C4-2B (cell line): Measurements from ENCODE around the gene ARHGAP26.

ENCODE experiments used
- ZFX ChIP-seq: fragments of 450-650 bp; IDR thresholded peaks from 2 replicates; pipeline ENCODE4 v1.6.1; 2017
- TF ChIP-seq, protein P1 (sequence below): fragments of 450-650 bp; conservative IDR thresholded peaks from 2 replicates; pipeline ENCODE4 v1.5.1; 2017; ENCODE audit warnings: mild to moderate bottlenecking

DNA sequence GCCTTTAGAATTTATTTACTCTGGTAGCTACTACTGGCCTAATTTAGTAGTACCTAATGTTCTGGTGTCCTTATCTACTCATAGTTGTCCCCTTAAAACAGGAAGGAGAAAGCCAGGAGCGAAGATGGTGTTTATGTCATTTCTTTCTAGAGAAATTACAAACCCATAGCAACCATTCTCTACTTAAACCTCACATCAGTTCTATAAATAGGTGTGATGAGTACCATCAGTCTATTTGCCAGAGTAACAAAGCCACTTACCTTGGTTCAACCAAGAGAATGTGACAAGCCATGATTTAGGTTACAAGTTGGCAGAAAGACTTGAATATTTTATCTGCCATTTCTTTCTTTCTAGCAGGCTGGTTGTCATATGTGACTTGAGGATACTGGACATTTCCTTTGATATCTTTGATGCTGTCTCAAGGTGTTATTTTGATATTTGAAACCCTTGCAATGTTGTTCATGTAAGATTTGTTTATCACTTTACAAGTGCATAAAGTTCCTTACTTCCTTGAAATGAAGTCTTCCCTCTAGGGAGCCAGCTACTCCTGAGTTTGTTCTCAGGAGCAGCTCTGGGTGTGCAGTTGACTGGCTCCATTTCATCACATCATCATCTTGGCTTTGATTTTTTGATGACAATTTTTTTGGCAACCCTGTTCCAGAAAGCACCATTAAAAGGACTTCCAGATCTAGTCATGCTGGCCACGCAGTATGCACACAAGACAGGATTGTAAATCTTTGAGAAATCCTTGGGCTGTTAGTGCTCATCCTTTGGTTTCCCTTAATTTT lies 286.8 kb downstream of the ARHGAP26 start:
- TF ChIP-seq, protein P1, sequence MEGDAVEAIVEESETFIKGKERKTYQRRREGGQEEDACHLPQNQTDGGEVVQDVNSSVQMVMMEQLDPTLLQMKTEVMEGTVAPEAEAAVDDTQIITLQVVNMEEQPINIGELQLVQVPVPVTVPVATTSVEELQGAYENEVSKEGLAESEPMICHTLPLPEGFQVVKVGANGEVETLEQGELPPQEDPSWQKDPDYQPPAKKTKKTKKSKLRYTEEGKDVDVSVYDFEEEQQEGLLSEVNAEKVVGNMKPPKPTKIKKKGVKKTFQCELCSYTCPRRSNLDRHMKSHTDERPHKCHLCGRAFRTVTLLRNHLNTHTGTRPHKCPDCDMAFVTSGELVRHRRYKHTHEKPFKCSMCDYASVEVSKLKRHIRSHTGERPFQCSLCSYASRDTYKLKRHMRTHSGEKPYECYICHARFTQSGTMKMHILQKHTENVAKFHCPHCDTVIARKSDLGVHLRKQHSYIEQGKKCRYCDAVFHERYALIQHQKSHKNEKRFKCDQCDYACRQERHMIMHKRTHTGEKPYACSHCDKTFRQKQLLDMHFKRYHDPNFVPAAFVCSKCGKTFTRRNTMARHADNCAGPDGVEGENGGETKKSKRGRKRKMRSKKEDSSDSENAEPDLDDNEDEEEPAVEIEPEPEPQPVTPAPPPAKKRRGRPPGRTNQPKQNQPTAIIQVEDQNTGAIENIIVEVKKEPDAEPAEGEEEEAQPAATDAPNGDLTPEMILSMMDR: no peak
- no peak for TF ChIP-seq ZFX
